ENCODE data around the gene MISP. TPM values are rescaled to one million over a fixed set of nuclear protein-coding genes. Genes with fewer than 3 reads are reported as not detected.

The MISP gene
- total and polyA plus RNA-seq, 2 of the 13 experiments (the other 11 are each of a cell fraction or from before 2014, with no cell fraction given), result 0.67 to 1.3 TPM

- TF ChIP-seq ZGPAT (CRISPR knock-in tag; IDR thresholded peaks at IDR 0.05), result peak; percentile 92
- peak; percentile 94 for TF ChIP-seq REPIN1 (CRISPR knock-in tag; IDR thresholded peaks at IDR 0.05; ENCODE audit: borderline replicate concordance, low read depth)
- TF ChIP-seq TBL1XR1 (IDR thresholded peaks at IDR 0.05; ENCODE audit: borderline replicate concordance, low read length, partially characterized antibody), result peak; percentile 64
- peak; percentile 90 for TF ChIP-seq ZNF331 (CRISPR knock-in tag; IDR thresholded peaks at IDR 0.05)
- TF ChIP-seq ZNF30 (CRISPR knock-in tag; IDR thresholded peaks at IDR 0.05), result no peak
- TF ChIP-seq, protein P1, sequence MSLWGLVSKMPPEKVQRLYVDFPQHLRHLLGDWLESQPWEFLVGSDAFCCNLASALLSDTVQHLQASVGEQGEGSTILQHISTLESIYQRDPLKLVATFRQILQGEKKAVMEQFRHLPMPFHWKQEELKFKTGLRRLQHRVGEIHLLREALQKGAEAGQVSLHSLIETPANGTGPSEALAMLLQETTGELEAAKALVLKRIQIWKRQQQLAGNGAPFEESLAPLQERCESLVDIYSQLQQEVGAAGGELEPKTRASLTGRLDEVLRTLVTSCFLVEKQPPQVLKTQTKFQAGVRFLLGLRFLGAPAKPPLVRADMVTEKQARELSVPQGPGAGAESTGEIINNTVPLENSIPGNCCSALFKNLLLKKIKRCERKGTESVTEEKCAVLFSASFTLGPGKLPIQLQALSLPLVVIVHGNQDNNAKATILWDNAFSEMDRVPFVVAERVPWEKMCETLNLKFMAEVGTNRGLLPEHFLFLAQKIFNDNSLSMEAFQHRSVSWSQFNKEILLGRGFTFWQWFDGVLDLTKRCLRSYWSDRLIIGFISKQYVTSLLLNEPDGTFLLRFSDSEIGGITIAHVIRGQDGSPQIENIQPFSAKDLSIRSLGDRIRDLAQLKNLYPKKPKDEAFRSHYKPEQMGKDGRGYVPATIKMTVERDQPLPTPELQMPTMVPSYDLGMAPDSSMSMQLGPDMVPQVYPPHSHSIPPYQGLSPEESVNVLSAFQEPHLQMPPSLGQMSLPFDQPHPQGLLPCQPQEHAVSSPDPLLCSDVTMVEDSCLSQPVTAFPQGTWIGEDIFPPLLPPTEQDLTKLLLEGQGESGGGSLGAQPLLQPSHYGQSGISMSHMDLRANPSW (CRISPR knock-in tag; IDR thresholded peaks at IDR 0.05; ENCODE audit: borderline replicate concordance), result peak; percentile 72; the same call in 1 of the 2 replicates
- TF ChIP-seq CHD2 (IDR thresholded peaks at IDR 0.05; ENCODE audit: low read depth, low read length), result peak; percentile 18; the same call in 1 of the 2 replicates
- TF ChIP-seq FOXC1 (CRISPR knock-in tag; IDR thresholded peaks at IDR 0.05; ENCODE audit: borderline replicate concordance), result peak; percentile 58; the same call in 1 of the 2 replicates
- TF ChIP-seq ZC3H13 (CRISPR knock-in tag; IDR thresholded peaks at IDR 0.05), result peak; percentile 55; the same call in 1 of the 2 replicates
- TF ChIP-seq MZF1 (CRISPR knock-in tag; IDR thresholded peaks at IDR 0.05; ENCODE audit: borderline replicate concordance), result no peak
- TF ChIP-seq CREM (IDR thresholded peaks at IDR 0.05), result peak; percentile 80; the same call in 1 of the 2 replicates
- no peak for TF ChIP-seq CREM (CRISPR knock-in tag; IDR thresholded peaks at IDR 0.05)
- TF ChIP-seq ZNF276 (CRISPR knock-in tag; IDR thresholded peaks at IDR 0.05; ENCODE audit: low read depth), result peak; percentile 49; the same call in 1 of the 2 replicates
- TF ChIP-seq KLF13 (CRISPR knock-in tag; IDR thresholded peaks at IDR 0.05), result no peak
- TF ChIP-seq LCORL (IDR thresholded peaks at IDR 0.05), result peak; percentile 88
- peak; percentile 99 for TF ChIP-seq LCORL (CRISPR knock-in tag; IDR thresholded peaks at IDR 0.05)
- TF ChIP-seq ZNF615 (CRISPR knock-in tag; IDR thresholded peaks at IDR 0.05; ENCODE audit: borderline replicate concordance), result peak; percentile 43; the same call in 1 of the 2 replicates
- TF ChIP-seq FOXK1 (CRISPR knock-in tag; IDR thresholded peaks at IDR 0.05; ENCODE audit: borderline replicate concordance, low read depth), result peak; percentile 76; the same call in 1 of the 2 replicates
- 0 out of 2 replicates have a peak, but pooled peaks have one; percentile 80 for TF ChIP-seq ZBTB42 (CRISPR knock-in tag; IDR thresholded peaks at IDR 0.05)
- peak; percentile 66 for TF ChIP-seq ZNF350 (CRISPR knock-in tag; IDR thresholded peaks at IDR 0.05; ENCODE audit: borderline replicate concordance, low read depth)
- TF ChIP-seq CBFB (CRISPR knock-in tag; IDR thresholded peaks at IDR 0.05), result peak; percentile 72
- 0 out of 2 replicates have a peak, but pooled peaks have one; percentile 21 for TF ChIP-seq CHD4 (IDR thresholded peaks at IDR 0.05; ENCODE audit: borderline replicate concordance, low read length)
- TF ChIP-seq ZNF431 (CRISPR knock-in tag; IDR thresholded peaks at IDR 0.05; ENCODE audit: borderline replicate concordance, low read depth), result peak; percentile 73; the same call in 1 of the 2 replicates
- peak; percentile 49; the same call in 1 of the 2 replicates for TF ChIP-seq WIZ (CRISPR knock-in tag; IDR thresholded peaks at IDR 0.05)
- TF ChIP-seq ZNF782 (CRISPR knock-in tag; IDR thresholded peaks at IDR 0.05; ENCODE audit: borderline replicate concordance), result 0 out of 2 replicates have a peak, but pooled peaks have one; percentile 22
Measured at GRCh38 chr19:738509-739128, 12.3 kb upstream of the MISP start (continued).

All from HepG2 (cell line).